HG02943 (cell line): ENCODE results near the gene BRSK1.

Source experiments
- ATAC-seq: cut with Tn5 transposase; IDR thresholded peaks from one replicate; pipeline ENCODE4 v1.9.1; 2021; ENCODE audit warnings: mild to moderate bottlenecking, low read depth, moderate library complexity; ENCODE audit not compliant: unreplicated experiment

BRSK1 gene

DNA sequence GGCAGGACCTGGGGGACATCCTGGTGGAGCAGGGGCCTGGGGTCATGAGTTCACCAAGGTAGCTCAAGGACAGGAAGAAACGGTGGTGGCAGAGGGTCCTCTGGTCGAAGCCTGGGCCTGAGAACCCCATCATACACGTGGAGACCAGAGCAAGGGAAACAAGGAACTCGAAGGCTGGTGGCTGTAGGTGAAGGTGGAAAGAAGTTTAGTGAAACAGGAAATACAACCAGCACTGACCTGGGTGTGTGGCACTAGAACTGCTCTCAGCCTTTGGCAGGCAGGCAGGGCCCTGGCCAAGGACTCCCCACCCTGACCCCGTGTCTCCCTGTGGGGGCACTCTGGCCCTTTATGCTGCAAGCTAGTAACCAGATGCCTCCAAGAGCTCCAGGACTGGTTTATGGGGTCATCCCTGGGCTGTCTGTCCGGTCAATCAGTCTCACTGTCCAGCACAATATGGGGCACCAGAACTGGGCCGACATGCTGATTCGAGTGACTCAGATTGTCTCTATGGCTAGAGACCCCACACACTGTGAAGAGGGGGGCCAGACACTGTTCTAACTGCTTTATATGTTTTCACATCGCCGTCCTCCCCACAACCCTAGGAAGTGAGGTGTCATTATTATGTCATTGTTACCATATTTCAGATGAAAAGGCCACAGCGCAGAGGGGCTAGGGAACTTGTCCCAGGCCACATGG lies 67.0 kb downstream of the BRSK1 start:
- ATAC-seq: no peak

DNA sequence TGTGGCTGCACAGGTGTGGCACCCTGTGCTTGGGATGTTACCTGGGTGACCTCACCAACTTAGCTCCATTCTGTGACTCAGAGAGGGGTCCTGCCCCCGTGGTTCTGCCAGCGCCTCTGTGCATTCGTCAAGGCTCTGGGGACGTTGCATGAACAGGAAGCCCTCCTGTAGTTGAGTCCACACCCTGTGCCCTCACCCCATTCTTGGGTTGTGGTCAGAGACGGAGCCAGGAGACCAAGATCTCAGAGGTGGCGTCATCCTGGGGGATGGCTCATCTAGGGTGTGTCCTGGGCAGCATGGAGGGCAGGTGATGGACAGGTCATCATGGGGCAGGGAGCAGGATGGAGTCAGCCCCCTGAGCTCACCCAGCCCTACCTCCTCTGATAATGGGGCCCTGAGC lies 68.2 kb downstream of the BRSK1 start:
- no peak for ATAC-seq

GRCh38 chr19:55352549-55353145 lies 68.8 kb downstream of the BRSK1 start:
- ATAC-seq: no peak

DNA sequence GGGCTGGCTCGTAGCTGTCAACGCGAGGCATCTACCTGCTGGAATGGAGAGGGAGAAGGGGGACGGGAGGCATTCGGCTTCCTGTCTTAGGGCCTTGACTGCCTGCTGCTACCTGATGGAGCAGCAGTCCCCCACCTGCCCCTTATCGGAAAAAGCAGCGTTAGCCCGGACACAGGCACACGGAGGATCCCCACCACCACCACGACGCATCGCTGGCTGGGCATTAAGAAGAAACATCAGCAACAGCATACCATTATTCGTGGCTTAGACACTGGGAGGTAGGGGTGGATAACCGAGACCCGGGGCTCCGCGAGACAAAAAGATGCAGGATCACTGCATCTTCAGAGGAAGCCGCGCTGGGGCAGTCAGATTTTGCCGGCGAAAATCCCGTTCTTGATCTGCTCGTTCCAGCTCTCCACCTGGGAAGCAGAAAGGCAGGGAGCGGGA lies 69.6 kb downstream of the BRSK1 start:
- no peak for ATAC-seq

- no peak for ATAC-seq
Observed at GRCh38 chr19:55353803-55354697, 70.3 kb downstream of the BRSK1 start.

GRCh38 chr19:55354698-55355212 lies 71.0 kb downstream of the BRSK1 start, which contains the start of gene COX6B2:
COX6B2 (minus strand) TSS chr19:55354719; CDS start chr19:55354521, 198 bp downstream.
- ATAC-seq: no peak

DNA sequence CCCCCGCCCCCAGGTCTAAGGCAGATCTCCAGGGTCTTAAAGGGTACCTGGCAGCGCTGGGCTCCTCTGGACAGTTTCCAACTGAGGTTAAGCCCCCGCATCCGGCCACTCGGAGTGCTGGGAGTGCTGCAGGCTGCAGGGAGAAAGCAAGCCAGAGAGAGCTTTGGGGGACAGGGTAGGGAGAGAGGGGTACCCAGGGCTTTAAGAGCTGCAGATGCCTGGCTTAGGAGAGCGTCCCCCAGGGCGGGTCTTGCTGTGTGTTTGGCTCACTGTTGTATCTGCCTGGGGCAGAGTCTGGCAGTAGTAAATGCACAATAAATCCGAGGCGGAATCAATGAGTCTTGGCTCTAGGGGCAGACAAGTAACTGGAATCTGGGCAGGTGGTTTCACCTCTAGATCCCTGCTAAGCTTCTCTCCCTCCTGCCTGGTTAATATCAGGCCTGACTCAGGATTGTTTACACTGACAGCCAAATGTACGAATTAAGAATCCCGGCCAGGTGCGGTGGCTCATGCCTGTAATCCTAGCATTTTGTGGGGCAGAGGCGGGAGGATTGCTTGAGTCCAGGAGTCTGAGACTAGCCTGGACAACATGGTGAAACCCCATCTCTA lies 71.5 kb downstream of the BRSK1 start:
- ATAC-seq: no peak

- no peak for ATAC-seq
Observed at GRCh38 chr19:55358493-55358892, 74.7 kb downstream of the BRSK1 start.

- ATAC-seq: no peak
Observed at GRCh38 chr19:55358943-55359908, 75.4 kb downstream of the BRSK1 start.

DNA sequence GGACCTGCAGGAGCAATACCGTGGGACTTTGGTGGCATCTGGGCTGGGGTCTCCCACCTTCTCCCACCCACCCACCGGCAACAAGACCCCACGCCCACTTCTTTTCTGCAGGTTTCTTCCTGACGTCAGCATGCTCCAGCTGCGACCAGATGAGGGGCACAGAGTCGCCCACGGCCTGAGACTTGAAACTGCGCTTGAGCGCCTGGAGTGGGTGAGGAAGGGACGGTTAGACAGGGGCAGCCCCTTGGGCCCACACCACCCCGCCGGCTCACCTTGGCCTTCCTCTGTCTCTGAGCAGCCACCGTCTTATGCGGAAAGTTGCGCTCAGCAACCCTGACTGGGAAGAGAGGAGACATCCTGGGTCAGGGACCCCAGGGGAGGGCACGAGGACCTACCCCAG lies 77.1 kb downstream of the BRSK1 start:
- no peak for ATAC-seq
